Measurements from ENCODE around the gene TRIP13.

- no peak for TF ChIP-seq CTCF (IDR thresholded peaks at IDR 0.05; ENCODE audit: poor library complexity, severe bottlenecking)
- TF ChIP-seq EP300 (conservative IDR thresholded peaks at IDR 0.05; ENCODE audit: poor library complexity, severe bottlenecking) = no peak
- no peak for TF ChIP-seq RAD21 (conservative IDR thresholded peaks at IDR 0.05)
- no peak for TF ChIP-seq EZH2 (IDR thresholded peaks at IDR 0.05; ENCODE audit: borderline replicate concordance, insufficient read depth, low read length, poor library complexity, severe bottlenecking)
- TF ChIP-seq SMC3 (conservative IDR thresholded peaks at IDR 0.05; ENCODE audit: poor library complexity) = no peak
Measured at GRCh38 chr5:848671-849111, 44.0 kb upstream of the TRIP13 start.
